ENCODE measurements around the gene OLFML2A. TPM values are rescaled to one million over a fixed set of nuclear protein-coding genes. Genes with fewer than 3 reads are reported as not detected.
"Not testable (repeated sequence)": the region's sequence is repeated elsewhere in the genome, so short reads cannot be mapped to it uniquely, and the experiment has no call there.

Gene OLFML2A
- total RNA-seq, 4 donors from 2014 or later = 39.0 to 98.9 (median 60.3) TPM

DNA sequence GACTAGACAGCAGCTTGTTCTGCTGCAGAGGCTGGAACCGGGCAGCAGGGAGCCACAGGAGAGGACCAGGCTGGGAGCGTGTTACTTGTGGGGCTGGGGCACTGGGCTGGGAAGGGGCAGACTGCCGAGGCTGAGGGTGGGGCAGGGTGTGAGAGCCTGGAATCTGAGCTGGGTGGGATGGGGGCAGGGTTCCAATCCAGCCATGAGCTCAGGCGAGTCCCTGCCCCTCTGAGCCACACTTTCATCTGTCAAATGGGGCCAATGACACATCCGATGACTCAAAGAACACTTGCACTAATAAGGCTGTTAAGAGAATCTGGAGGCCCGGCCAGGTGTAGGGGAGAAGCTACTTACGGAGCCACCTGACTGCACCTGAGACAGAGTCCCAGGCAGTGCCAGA is 57.7 kb downstream of the OLFML2A start:
- intact Hi-C loops (cut with DNase I) = no loop called here
- H3K27ac ChIP-seq (replicated peaks in 1 of 4) = peak overlapping the region; percentile 55 to 74 (median 58)

DNA sequence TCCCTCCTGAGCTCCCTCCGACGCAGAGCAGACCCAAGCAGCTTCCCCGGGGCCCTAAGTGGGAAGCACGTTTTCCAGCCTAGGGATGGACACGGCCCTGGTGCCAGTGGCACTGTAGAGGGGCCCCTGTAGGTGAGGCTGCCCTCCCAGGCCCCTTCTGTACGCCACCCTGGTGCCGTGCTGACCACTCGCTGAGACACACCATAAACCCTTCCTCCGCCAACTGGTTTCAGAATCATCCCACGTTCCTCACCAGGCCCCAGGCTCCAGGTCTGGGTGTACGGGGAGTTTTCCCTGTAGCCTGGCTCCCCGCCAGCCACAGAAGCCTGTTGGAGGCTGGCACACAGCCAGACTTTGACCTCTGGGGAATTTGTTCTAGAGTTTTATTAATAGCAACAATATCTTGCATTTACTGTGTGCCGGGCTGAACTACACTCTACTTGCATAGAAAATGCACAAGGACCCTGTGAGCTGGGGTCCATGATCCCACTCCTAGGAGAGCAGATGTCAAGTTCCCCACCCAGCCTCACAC is 58.2 kb downstream of the OLFML2A start:
- no peaks in the 10 kb centered on the region for H3K36me3 ChIP-seq
- H3K4me3 ChIP-seq = no peak overlapping the region
- no peaks in the 10 kb centered on the region for H3K9me3 ChIP-seq
- WGBS = 55% methylated on average over 4 of the region's 13 CpGs
- H3K4me1 ChIP-seq = peaks cover 33 to 58% (median 52%) of the 10 kb centered on the region in 4 donors
- TF ChIP-seq, protein P1, sequence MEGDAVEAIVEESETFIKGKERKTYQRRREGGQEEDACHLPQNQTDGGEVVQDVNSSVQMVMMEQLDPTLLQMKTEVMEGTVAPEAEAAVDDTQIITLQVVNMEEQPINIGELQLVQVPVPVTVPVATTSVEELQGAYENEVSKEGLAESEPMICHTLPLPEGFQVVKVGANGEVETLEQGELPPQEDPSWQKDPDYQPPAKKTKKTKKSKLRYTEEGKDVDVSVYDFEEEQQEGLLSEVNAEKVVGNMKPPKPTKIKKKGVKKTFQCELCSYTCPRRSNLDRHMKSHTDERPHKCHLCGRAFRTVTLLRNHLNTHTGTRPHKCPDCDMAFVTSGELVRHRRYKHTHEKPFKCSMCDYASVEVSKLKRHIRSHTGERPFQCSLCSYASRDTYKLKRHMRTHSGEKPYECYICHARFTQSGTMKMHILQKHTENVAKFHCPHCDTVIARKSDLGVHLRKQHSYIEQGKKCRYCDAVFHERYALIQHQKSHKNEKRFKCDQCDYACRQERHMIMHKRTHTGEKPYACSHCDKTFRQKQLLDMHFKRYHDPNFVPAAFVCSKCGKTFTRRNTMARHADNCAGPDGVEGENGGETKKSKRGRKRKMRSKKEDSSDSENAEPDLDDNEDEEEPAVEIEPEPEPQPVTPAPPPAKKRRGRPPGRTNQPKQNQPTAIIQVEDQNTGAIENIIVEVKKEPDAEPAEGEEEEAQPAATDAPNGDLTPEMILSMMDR (IDR thresholded peaks at IDR 0.05) = no peak
- TF ChIP-seq POLR2AphosphoS5 (IDR thresholded peaks at IDR 0.05) (peak; percentile 19 to 36), EP300 (IDR thresholded peaks at IDR 0.05) (no peak), POLR2A (IDR thresholded peaks at IDR 0.05; ENCODE audit: low read depth) (no peak)
- intact Hi-C loops (cut with DNase I) = no loop called here
- no peak for DNase-seq (ENCODE audit: extremely low spot score)
- H3K27ac ChIP-seq (replicated peaks in 1 of 4) = peak overlapping the region; percentile 55 to 74 (median 58)
- no peaks in the 10 kb centered on the region for H3K27me3 ChIP-seq

More for the DNA sequence above, 57.7 kb downstream of the OLFML2A start:
- no peak overlapping the region for H3K4me3 ChIP-seq
- no peaks in the 10 kb centered on the region for H3K9me3 ChIP-seq
- no peak for DNase-seq (ENCODE audit: extremely low spot score)
- peaks cover 33 to 54% (median 50%) of the 10 kb centered on the region in 4 donors for H3K4me1 ChIP-seq
- 57% methylated on average over 7 of the region's 7 CpGs for WGBS
- H3K27me3 ChIP-seq = no peaks in the 10 kb centered on the region
- H3K36me3 ChIP-seq = no peaks in the 10 kb centered on the region
- TF ChIP-seq POLR2A (IDR thresholded peaks at IDR 0.05; ENCODE audit: low read depth) = no peak
- TF ChIP-seq, protein P1 (IDR thresholded peaks at IDR 0.05) = no peak
- no peak for TF ChIP-seq EP300 (IDR thresholded peaks at IDR 0.05)
- no peak for TF ChIP-seq POLR2AphosphoS5 (IDR thresholded peaks at IDR 0.05)

DNA sequence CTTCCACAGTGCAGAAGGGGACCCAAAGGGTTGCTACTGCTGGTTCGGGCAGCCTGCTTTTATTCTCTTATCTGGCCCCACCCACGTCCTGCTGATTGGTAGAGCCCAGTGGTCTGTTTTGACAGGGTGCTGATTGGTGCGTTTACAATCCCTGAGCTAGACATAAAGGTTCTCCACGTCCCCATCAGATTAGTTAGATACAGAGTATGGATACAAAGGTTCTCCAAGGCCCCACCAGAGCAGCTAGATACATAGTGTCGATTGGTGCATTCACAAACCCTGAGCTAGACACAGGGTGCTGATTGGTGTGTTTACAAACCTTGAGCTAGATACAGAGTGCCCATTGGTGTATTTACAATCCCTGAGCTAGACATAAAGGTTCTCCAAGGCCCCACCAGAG is 61.2 kb downstream of the OLFML2A start:
- H3K36me3 ChIP-seq; H3K27ac ChIP-seq (replicated peaks in 1 of 4); H3K27me3 ChIP-seq; H3K4me3 ChIP-seq; H3K9me3 ChIP-seq; DNase-seq (ENCODE audit: extremely low spot score); intact Hi-C loops (cut with DNase I): not testable (repeated sequence)
- H3K4me1 ChIP-seq = peaks cover 21 to 40% (median 35%) of the 10 kb centered on the region in 4 donors
- 77% methylated on average over 5 of the region's 5 CpGs for WGBS

DNA sequence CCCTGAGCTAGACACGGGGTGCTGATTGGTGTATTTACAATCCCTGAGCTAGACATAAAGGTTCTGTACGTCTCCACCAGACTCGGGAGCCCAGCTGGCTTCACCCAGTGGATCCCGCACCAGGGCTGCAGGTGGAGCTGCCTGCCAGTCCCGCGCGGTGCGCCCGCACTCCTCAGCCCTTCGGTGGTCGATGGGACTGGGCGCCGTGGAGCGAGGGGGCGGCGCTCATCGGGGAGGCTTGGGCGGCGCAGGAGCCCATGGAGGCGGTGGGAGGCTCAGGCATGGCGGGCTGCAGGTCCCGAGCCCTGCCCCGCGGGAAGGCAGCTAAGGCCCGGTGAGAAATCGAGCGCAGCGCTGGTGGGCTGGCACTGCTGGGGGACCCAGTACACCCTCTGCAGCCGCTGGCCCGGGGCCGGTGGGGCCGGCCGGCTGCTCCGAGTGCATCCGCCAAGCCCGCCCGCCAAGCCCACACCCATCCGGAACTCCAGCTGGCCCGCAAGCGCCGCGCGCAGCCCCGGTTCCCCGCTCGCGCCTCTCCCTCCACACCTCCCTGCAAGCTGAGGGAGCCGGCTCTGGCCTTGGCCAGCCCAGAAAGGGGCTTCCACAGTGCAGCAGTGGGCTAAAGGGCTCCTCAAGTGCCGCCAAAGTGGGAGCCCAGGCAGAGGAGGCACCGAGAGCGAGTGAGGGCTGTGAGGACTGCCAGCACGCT is 61.8 kb downstream of the OLFML2A start:
- H3K27ac ChIP-seq (replicated peaks in 1 of 4); H3K27me3 ChIP-seq; DNase-seq (ENCODE audit: extremely low spot score); intact Hi-C loops (cut with DNase I); H3K36me3 ChIP-seq; H3K9me3 ChIP-seq: not testable (repeated sequence)
- Histone ChIP-seq H3K4me3 (peak overlapping the region; percentile 31 to 48 (median 36)), H3K4me1 (peaks cover 20 to 37% (median 32%) of the 10 kb centered on the region in 4 donors)
- WGBS = 72% methylated on average over 30 of the region's 52 CpGs

DNA sequence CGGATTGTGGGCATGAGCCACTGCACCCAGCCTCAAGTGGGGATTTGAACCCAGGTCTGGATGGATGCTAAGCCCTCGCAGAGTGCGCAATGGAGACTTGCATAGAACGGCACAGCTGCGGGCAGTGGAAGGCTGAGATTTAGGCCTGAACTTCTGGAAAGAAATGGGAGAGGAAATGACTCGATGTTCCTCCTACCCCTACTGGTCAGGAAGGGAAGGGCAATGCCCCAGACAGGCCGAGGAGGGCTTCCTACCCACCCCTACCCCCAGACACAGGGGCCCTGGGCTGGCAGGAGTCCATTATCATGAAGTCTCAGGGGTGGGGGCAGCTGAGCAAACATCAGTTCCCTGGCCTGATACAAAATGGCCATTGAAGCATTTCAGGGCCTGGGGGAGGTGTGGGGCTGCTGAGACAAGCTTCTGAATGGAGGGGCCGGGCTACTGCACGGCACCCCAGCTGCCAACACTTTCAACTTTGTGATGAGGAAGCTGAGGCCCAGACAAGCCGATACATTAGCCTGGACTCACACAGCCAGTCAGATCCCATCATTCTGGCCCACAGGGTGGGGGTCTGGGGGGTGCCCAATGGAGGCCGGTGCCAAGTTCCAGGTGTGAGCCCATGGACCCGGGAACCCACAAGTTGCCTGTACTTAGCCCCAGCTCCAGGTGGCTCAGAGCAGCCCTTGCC is 62.8 kb downstream of the OLFML2A start:
- Histone ChIP-seq H3K27me3 (no peaks in the 10 kb centered on the region), H3K9me3 (no peaks in the 10 kb centered on the region), H3K4me3 (no peak overlapping the region), H3K4me1 (peaks cover 14 to 28% (median 22%) of the 10 kb centered on the region in 4 donors), H3K36me3 (no peaks in the 10 kb centered on the region), H3K27ac (replicated peaks in 1 of 4) (no peak overlapping the region)
- TF ChIP-seq POLR2A (IDR thresholded peaks at IDR 0.05; ENCODE audit: low read depth) = no peak
- TF ChIP-seq, protein P1 (IDR thresholded peaks at IDR 0.05) = peak in 2 of 3 experiments; percentile 26 to 53
- no peak for TF ChIP-seq EP300 (IDR thresholded peaks at IDR 0.05)
- TF ChIP-seq POLR2AphosphoS5 (IDR thresholded peaks at IDR 0.05) = no peak
- DNase-seq (ENCODE audit: extremely low spot score) = no peak
- 51% methylated on average over 8 of the region's 12 CpGs for whole genome bisulfite sequencing
- intact Hi-C loops (cut with DNase I) = no loop called here

Measured in esophagus muscularis mucosa (tissue), 4 donors.